Neural progenitor cell (in vitro differentiated cells): ENCODE data around the gene TRIM44.

ENCODE experiments used
- EZH2 ChIP-seq: fragments of 200-600 bp; sonication (generic); IDR thresholded peaks from 2 replicates; pipeline ENCODE4 v1.6.1; 2017; ENCODE audit warnings: antibody characterized with exemption, mild to moderate bottlenecking, moderate library complexity
- EZH2phosphoT487 ChIP-seq: fragments of 200-600 bp; sonication (generic); IDR thresholded peaks from 2 replicates; pipeline ENCODE4 v1.6.1; 2017; ENCODE audit warnings: antibody characterized with exemption
- TF ChIP-seq, protein P1 (sequence below): fragments of 200-600 bp; sonication (generic); IDR thresholded peaks from 2 replicates; pipeline ENCODE4 v1.5.1; 2017; ENCODE audit warnings: antibody characterized with exemption, mild to moderate bottlenecking

DNA sequence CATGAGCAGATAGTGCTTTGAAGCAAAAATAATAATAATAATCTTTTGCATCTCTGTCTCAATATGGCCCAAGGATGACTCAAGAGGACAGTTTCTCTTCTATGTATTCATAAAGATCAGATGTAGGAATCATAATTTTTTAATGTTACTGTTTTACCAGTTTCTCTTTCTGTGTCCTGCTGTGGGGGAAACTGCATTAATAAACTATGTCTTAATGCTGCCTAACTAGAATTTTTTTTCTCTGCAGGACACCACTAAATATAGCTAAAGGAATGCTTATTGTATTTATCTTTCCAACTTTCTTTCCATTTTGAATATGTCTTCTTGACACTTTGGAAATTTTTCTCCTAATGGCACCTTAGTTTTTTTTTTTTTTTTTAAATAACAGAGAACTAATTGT, 37.8 kb upstream of the TRIM44 start:
- TF ChIP-seq, protein P1, sequence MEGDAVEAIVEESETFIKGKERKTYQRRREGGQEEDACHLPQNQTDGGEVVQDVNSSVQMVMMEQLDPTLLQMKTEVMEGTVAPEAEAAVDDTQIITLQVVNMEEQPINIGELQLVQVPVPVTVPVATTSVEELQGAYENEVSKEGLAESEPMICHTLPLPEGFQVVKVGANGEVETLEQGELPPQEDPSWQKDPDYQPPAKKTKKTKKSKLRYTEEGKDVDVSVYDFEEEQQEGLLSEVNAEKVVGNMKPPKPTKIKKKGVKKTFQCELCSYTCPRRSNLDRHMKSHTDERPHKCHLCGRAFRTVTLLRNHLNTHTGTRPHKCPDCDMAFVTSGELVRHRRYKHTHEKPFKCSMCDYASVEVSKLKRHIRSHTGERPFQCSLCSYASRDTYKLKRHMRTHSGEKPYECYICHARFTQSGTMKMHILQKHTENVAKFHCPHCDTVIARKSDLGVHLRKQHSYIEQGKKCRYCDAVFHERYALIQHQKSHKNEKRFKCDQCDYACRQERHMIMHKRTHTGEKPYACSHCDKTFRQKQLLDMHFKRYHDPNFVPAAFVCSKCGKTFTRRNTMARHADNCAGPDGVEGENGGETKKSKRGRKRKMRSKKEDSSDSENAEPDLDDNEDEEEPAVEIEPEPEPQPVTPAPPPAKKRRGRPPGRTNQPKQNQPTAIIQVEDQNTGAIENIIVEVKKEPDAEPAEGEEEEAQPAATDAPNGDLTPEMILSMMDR, result no peak
- TF ChIP-seq EZH2 (no peak), EZH2phosphoT487 (no peak)
